Activated CD4-positive, alpha-beta T cell treated with anti-CD3 and anti-CD28 coated beads, Interleukin-10, Interleukin-2, amounts not matched to agents 100 ng/mL and 50 ng/mL, durations not matched to agents 16 hours and 8 hours (primary cell): ENCODE data around the gene ARVCF.

Experiments used
- DNase-seq: peaks from one replicate; pipeline ENCODE4 v3.0.0-alpha.2; 2020

The ARVCF gene

GRCh38 chr22:19997561-19998231 lies 18.9 kb downstream of the ARVCF start:
- no peak for DNase-seq

GRCh38 chr22:19996694-19997384 lies 19.8 kb downstream of the ARVCF start:
- no peak for DNase-seq

- DNase-seq: no peak
Measured at GRCh38 chr22:19995611-19996339, 20.8 kb downstream of the ARVCF start.

GRCh38 chr22:19994851-19995610 lies 21.6 kb downstream of the ARVCF start:
- DNase-seq: no peak

- no peak for DNase-seq
Measured at GRCh38 chr22:19993926-19994325, 22.7 kb downstream of the ARVCF start.

- DNase-seq: no peak
Measured at GRCh38 chr22:19992921-19993355, 23.7 kb downstream of the ARVCF start.

GRCh38 chr22:19992481-19992911 lies 24.1 kb downstream of the ARVCF start:
- DNase-seq: no peak

- no peak for DNase-seq
Measured at GRCh38 chr22:19991645-19992451, 24.8 kb downstream of the ARVCF start.

- no peak for DNase-seq
Measured at GRCh38 chr22:19991395-19991644, 25.3 kb downstream of the ARVCF start.

- DNase-seq: no peak
Measured at GRCh38 chr22:19990609-19991394, 25.8 kb downstream of the ARVCF start.

GRCh38 chr22:19990188-19990587 lies 26.4 kb downstream of the ARVCF start:
- DNase-seq: no peak

GRCh38 chr22:19989725-19990067 lies 26.9 kb downstream of the ARVCF start:
- no peak for DNase-seq

GRCh38 chr22:19988965-19989724 lies 27.5 kb downstream of the ARVCF start:
- no peak for DNase-seq

GRCh38 chr22:19988331-19988808 lies 28.3 kb downstream of the ARVCF start:
- DNase-seq: no peak

- no peak for DNase-seq
Measured at GRCh38 chr22:19987394-19988306, 29.0 kb downstream of the ARVCF start.

- DNase-seq: peak; percentile 73
Measured at GRCh38 chr22:19986410-19987341, 29.9 kb downstream of the ARVCF start.

GRCh38 chr22:19986011-19986409 lies 30.6 kb downstream of the ARVCF start:
- no peak for DNase-seq
